NCI-H2196 (cell line): Measurements from ENCODE around the gene MTA1.

Experiments
- DNase-seq: peaks from one replicate; lab custom pipeline; 2025; ENCODE audit not compliant: unreplicated experiment; lab: John Stamatoyannopoulos, UW

The MTA1 gene

DNA sequence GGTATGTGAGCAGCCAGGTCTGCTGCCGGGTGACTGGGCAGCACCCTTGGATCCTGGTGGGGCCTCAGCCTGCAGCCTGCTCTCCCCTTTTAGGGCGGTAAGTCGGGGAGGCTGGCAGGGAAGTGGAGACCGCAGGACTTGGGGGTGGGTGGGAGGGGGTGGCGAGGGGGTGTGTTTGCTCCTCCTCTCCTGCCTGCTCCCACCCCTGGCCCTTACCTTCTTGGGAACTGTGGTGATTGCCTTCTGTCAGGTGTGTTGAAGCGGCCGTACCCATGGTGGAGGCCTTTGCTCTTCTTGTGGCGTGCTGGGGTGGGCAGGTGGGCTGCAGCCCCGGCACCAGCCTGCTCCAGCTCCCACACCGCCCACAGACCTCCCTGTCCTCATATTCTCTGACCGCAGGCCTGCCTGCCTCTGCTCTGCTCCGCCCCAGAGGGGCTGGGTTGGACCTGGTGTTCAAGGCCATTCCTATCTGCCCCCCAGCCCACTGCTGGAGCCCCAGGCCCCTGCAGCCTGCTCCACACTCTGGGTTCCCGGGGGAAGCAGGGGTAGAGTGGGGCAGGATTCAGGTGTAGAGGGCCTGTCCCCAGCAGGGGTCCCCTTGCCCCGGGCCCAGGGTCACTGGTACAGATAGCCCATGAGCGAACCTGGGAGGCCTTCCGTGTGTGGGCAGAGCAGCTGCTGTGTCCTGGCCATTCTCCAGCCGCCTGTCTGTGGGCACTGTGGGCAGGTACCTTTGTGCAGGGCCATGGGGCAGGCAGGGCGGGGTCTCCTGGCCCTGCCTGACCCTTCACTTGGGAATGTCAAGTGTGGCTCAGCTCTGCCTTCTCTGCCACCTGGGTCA is 76.6 kb downstream of the MTA1 start:
- no peak for DNase-seq

DNA sequence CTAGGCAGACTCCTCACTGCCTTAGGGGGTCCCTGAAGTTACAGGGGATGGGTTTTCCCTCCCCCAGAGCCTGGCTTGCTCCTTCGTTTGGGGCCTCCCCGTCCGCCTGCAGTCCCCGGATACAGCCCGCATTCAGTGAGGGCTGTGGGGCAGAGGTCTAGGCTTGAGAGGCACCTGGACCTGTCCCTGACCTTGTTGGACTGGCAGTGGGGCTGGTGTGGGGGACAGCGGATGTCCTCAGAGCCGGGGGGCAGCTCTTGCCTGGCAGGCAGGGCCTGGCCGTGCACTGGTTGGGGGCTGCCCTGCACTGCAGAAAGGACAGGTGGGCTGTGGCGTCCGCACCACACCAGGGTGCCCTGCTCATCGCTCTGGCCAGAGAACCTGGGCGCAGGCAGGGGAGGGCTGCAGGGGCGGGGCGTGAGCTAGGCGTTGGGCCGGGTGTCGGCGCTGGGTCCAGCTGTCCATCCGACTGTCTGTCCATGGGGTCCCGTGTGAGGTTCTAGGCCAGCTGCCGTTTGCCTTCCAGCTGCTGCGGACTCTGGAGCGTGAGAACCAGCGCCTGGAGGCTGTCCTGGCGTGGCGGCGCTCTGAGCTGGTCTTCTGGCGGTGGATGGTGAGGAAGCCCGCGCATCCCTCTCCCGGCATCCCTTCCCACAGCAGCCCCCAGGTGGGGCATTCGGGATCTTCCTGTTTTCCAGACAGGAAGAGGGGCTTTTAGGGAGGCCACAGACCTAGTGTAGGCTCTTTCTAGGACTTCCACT is 77.4 kb downstream of the MTA1 start:
- DNase-seq = no peak

DNA sequence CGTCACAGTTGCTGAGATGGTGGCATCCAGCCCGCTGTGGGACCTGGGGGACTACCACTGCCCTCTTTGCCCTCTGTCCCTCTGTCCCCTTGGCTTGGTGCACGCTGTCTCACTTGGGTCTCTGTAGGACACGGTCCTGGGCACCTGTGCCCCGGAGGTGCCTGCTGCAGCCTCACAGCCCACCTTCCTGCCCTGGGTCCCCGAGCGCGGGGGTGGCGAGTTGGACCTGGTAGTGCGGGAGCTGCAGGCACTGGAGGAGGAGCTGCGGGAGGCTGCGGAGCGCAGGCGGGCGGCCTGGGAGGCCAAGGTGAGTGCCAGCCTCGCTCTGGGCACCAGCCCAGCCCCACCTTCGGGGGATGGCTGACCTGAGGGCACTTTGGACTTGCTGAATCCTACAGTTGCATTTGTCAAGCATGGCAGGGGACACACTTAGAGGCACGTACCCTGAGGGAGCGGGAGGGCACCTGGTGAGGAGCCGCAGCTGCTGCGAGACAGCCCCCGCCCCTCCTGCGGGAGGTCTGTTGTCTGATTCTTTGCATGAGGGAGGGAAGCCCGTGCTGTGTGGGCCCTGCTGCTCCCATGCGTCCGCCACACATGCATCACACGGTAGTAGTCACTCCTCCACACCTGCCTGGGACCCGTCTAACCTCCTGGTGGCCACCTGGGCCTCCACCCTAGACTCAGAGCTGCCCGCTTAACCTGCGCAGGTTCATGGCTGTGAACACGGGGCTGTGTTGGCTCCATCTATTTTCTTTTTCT is 78.2 kb downstream of the MTA1 start:
- no peak for DNase-seq

DNA sequence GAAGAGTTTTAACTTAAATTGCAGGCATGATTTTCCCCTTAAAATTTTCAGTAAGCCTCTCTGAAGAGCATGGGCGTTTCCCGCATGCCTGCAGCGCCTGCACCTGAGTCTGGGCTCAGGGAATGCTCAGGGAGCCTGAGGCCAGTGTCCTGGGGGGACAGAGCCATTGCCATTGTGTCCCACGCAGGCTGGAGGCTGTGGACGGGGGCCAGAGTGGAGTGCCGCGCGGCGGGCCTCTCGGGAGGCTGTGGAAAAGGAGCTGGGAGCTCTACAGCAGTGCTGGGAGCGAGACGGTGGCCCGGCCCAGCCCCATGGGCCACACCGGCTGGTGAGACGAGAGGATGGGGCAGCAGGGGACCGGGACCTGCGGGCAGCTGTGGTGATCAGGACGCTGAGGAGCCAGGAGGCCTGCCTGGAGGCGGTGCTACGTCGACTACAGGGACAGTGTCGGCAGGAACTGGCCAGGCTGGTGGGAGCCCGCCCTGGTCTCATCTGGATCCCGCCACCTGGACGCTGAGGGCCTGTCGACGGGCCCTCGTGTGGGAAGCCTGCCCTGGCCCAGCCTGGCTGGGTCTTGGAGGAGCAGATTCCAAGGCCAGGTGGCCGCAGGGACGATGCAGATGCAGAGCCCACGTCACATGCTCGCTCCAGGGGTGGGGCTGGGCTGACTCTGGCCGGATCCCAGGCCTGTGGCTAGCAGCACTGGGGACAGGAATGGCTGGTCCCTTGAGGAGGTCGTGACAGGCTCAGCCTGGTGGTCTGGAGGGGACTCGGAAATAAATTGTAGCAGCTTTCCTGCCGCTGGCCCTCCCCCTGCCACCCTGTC is 79.0 kb downstream of the MTA1 start:
- DNase-seq = no peak

DNA sequence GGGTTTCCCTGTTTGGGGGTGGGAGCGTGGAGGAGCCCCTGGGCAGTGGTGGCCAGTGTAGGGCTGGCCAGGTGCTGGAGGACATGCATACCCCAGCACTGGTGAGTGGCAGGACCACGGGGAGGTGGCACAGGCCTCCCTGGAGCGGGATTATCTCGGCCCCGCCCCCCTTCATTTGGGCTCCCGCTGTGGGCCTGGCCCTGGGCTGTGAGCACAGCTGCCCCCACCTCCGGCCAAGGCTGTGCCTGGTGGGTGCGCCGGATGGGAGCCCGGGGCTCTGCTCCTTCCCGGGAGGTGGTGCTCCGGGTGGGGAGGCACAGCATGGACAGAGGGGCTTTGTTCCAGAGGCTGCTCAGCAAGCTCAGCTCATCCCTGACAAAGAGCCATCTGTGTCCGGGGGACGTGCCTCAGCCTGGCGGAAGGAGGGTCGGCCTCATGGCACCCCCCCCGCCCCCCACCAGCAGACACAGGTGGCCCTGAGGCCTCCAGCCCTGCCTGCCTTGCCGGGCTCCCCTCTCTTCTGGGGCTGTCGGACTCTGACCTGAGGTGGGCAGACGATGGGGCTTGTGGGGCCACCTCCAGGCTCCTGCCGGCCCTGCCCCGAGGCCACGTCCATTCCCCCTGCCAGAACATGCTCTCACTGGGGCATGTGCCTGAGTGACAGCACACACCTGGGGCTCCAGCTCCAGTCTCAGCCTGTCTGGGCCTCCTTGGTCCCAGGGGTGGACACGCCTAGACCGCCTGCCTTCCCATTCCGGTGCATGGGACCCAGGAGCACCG is 79.8 kb downstream of the MTA1 start:
- no peak for DNase-seq

DNA sequence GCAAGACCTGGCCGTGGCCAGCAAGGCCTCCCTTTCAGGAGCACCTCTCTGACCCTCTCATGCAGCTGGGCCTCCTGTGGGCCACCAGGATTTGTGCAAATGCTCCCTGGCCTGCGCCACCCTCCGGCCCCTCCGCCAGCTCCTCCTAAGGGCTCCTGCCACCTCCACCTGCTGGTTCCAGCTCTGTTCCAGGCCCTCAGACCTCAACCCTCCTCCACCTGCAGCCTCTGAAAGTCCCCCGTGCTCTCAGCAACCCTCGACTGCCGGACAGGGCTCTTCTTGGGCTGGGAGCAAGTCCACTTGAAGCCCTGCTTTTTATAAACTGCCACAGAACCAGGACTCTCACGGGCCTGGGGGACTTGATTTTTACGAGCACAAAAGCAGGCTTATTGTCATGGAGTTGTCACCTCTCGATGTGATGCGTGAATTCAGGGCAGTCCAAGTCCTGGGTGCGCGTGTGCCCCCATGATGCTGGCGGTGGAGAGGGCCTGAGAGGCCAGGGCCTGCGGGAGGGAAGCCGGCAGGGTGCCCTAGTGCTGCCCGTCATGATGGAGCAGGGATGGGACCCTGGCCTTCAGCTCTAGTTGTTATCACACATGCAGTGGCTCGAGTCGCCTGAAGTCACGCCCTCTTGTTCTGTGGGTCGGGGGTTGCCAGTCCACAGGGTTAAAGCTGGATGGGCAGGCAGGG is 80.6 kb downstream of the MTA1 start:
- DNase-seq = no peak

DNA sequence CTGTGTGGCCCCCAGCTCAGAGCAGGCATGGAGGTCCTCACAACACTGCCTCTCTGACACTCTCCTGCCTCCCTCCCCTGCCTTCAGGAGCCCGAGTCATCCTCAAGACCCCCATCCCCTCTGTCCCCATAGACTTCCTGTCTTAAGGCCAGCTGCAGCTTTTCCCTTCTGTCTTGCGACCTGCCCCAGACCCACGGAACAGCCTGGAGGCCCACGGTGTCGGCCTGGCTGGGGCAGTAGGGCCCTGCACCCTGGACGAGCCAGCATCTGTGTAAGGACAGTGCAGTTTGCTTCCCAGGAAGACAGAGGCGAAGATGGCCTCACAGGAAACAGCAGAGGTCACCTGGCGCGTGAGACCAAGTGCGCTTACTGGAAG is 81.1 kb downstream of the MTA1 start:
- no peak for DNase-seq

DNA sequence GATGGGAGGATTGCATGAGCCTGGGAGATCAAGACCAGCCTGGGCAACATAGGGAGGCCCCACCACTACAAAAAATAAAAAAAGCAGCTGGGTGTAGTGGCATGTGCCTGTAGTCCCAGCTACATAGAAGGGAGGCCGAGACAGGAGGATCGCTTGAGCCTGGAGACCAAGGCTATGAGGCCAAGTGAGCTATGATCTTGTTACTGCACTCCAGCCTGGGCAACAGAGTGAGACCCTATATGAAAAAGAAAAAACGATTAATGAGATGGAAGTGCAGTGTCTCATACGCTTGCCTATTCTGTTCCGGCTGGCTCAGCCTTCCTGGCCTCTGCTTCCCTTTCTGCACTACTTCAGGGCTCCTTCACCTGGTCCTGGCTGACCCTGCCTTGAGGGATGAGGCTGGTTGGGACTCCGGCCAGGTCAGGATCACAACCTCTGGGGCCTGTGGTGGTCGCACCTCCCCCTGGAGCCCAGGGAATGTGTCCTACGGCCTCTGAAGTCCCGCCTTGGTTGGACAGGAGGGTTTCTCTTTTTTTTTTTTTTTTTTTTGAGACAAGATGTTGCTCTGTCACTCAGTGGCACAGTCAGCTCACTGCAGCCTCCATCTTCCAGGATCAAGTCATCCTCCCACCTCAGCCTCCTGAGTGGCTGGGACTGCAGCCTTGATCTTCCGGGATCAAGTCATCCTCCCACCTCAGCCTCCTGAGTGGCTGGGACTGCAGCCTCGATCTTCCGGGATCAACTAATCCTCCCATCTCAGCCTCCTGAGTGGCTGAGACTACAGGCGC is 82.1 kb downstream of the MTA1 start:
- DNase-seq = no peak

DNA sequence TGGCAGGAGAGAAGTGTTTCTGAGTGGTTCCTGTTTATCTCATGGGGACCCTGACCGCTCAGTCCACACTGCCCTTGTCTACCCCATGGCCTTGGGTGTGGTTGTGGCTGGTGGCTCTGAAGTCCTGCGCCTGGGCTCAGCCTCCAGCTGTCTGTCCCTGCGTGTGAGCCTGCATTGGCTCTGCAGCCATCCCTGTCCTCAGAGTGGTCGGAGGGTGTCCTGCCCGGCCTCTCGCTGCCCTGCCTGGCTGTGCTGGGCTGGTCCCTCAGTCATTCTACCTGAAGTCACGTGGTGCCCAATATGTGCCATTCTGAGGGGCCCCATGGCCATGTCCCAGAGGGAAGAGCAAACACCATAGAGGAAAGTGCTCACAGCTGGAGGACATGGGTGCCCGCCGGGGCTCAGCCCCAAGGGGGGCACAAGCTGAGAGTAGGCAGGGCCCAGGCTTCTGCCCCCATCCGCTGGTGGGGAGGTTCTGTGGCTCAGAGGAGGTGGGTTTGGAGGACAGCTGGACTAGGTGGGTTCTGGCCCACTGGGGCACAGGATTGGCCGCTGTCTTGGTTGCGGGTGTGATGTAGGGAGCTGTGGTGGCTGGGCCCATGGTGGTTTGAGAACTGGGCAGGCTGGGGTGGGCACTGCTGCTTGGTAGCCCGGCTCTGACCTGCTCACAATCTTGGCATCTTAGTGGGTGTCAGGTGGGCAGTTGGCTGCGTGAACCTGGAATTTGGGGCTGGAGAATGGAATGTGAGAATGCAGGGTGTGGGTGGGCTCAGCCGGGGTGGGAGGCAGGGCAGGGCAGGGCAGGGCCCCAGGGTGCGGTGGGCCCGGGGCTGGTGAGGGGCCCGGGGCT is 83.0 kb downstream of the MTA1 start:
- no peak for DNase-seq

DNA sequence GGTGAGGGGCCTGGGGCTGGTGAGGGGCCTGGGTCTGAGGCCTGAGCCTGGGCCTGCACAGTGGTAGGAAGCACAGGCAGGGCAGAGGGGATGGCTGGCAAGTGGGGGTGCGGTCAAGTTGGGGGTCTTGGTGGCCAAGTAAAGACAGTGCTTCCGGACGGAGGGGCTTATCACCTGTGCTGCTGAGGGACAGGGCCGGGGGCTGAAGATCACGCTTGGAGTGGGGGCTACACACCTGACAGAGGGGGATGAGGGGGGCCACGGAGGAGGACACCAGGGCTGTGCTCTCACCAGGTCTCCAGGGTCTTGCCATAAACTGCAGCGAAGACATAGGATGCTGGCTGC is 83.6 kb downstream of the MTA1 start:
- DNase-seq = no peak

DNA sequence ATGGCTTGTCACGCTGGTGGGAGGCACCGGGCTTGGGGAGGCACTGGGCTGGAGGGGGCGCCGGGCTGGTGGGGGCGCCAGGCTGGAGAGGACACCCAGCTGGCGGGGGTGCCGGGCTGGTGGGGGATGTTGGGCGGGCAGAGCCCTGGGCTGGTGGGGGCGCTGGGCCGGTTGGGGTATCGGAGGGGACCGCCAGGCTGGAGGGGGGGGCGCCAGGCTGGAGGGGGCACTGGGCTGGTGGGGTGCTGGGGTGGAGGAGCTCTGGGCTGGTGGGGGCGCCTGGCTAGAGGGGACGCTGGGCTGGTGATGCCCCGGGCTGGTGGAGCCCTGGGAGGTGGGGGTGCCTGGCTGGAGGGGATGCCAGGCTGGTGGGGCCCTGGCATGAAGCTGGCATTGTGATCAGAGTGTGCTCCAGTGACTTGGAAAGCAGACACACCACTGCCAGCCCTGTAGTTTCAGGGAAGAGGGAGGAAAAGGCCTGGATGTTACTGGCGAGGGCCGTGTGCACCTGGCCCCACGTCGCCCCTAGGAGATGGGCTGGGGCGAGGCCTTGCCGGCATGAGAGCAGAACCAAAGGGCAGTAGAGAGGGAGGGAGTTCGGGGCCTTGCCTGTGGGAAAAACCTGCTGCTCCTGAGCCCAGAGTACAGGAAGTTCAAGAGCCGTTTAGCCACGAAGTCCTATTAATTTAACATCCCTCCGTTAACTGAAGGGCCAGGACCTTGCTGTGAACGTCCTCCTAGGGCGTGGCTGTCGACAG is 84.5 kb downstream of the MTA1 start:
- DNase-seq = no peak

DNA sequence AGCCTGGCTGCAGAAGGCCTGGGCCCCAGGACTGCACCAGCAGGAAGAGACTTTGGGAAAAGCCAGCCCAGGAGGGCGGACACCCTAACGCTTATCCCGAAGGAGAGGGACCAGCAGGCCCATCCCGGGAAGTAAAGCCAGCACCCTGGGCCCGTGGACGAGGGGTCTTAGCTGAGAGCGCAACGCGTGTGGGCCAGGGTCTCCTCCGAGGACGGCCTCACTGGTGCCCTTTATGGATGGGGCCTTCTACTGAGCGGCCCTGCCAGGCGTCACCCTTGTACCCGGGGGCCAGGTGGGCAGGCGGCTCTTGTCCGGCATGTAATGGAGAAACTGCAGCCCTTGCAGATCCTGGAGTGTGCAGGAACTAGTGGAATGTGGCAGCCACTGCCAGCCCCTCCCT is 85.5 kb downstream of the MTA1 start:
- no peak for DNase-seq

DNA sequence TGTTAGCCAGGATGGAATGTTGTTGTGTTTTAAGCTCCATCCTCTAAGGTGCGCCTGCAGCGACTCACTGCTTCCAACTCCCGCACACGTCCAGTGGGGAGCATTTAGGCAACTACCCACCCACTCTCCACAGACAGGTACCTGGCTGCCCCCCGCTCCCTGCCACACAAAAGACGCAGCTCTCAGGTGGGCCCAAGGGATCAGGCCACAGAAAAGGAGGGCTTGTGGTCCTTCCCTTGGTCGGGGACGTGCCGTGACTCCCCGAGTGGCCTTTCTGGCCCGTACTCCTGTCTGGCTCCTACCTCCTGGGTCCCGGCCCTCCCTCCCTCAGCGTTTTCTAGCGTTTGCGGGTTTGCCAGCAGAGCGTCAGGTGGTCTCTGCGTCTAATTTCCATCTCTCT is 87.6 kb downstream of the MTA1 start:
- DNase-seq = no peak

DNA sequence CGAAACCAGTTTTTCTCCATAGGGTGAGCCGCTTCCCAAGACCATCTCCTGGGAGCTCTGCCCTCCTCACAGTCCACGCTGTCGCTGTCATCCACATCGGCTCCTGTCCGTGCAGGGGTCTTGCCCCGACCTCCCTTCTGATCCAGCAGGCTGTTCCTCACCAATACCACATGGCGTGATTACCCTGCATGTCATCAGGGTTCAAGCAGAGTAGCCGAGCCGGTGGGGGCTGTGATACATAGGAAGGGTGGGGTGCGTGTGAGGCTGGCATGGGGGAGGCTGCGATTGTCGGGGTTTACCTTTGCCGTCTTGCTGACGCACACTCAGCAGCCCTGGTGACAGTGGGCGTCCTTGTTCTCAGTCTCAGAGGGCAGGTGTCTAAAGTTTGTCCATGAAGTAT is 88.4 kb downstream of the MTA1 start:
- DNase-seq = no peak

DNA sequence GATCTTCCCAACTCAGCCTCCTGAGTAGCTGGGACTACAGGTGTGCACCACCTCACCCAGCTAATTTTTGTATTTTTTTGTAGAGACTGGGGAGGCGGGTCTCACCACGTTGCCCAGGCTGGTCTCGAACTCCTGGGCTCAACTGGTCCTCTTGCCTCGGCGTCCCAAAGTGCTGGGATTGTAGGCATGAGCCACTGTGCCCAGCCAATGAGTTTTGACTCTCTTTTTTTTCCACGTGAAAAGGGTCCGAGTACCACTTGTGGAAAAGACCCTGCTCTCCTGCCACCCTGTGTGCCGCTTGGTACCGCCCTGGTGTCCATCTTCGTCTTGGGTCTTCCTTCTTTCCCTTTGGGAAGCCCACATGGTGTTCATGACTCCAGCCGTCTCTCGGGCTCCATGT is 89.0 kb downstream of the MTA1 start:
- DNase-seq = no peak

DNA sequence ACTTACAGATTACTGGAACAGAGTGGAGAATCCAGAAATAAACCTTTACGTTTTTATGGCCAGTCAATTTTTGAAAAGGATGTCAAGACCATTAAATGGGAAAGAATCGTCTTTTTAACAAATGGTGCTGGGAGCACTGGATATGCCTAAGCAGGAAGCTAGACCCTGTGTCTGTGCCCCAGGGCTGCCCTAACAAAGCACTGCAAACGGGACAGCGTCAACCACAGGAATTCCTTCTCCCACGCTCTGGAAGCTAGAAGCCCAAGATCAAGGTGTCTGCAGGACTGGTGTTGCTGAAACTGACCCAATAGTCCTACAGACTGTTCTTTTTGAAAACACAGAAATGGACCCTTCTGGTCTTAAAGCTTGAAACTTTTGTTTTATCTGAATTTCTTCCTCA is 97.5 kb downstream of the MTA1 start:
- DNase-seq = no peak

DNA sequence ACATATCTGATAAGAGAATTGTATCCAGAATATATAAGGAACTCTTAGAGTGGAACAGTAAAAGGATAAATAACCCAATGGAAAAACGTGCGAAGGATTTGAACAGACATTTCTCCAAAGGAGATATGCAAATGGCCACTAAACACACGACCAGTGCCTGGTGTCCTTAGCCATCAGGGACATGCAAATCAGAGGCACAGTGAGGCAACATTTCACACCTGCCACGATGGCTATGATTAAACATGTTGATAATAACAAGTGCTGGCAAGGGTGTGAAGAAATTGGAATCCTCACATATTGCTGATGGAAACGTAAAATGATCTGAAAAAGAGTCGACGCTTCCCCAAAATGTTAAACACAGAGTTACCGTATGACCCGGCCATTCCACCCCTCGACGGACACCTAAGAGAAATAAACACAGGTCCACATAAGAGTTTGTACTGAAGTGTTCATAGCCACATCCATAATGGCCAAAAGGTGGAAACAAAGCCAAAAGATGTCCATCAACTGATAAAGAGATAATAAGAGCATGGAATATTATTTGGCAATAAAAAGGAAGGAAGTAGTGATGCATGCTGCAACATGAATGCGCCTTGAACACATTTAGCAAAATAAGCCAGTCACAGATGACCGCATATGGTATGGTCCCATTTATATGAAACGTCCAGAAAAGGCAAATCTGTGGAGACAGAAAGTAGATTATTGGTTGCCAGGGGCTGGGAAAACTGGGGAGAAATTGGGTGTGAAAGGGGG is 100.5 kb downstream of the MTA1 start:
- no peak for DNase-seq
